EL (cell line): ENCODE data around the gene ESCO1.
"Not testable (repeated sequence)": the region's sequence is repeated elsewhere in the genome, so short reads cannot be mapped to it uniquely, and the experiment has no call there.

Source experiments
- DNase-seq: peaks from one replicate; pipeline ENCODE4 v3.0.0-alpha.2; 2016

The ESCO1 gene, protein sequence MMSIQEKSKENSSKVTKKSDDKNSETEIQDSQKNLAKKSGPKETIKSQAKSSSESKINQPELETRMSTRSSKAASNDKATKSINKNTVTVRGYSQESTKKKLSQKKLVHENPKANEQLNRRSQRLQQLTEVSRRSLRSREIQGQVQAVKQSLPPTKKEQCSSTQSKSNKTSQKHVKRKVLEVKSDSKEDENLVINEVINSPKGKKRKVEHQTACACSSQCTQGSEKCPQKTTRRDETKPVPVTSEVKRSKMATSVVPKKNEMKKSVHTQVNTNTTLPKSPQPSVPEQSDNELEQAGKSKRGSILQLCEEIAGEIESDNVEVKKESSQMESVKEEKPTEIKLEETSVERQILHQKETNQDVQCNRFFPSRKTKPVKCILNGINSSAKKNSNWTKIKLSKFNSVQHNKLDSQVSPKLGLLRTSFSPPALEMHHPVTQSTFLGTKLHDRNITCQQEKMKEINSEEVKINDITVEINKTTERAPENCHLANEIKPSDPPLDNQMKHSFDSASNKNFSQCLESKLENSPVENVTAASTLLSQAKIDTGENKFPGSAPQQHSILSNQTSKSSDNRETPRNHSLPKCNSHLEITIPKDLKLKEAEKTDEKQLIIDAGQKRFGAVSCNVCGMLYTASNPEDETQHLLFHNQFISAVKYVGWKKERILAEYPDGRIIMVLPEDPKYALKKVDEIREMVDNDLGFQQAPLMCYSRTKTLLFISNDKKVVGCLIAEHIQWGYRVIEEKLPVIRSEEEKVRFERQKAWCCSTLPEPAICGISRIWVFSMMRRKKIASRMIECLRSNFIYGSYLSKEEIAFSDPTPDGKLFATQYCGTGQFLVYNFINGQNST

DNA sequence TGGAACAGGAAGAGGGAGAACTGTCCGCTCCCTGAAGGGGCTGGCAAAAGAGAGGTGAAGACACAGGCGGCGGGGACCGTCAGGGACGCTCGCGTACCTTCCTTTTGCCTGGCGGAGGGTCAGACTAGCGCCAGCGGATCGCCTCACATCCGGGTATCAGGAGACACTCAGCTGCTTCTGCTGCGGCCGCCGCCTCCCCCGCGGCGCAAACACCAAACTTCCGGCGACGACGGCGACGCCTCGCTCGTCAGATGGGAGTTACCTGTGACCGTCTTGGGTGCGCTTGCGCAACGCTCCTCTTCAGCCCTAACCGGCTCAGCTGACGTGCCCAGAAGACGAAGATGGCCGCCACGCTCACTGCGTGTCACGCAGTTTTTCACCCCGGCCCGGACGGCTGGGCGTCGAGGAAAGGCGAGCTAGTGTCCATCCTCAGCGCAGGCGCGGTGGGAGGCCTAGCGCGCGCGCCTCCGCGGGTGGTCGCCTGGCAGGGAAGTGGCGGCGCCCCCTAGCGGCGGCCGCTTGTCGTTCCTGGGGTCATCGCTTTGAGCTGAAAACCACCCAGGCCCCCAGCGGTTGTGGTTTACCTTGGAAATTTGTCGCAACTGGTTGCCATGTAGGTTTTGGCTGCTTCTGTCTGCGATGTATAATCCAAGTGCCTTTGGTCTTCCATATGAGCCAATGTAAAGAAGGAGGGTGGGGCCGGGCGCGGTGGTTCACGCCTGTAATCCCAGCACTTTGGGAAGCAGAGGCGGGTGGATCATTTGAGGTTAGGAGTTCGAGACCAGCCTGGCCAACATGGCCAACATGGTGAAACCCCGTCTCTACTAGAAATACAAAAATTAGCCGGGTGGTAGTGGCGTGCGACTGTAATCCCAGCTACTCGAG lies at the start of gene ESCO1:
ESCO1 (minus strand) TSS at position 179 of the 885 bp plus-strand sequence. CDS start 25,861 bp downstream, outside the sequence.
- DNase-seq: peak; percentile 99

DNA sequence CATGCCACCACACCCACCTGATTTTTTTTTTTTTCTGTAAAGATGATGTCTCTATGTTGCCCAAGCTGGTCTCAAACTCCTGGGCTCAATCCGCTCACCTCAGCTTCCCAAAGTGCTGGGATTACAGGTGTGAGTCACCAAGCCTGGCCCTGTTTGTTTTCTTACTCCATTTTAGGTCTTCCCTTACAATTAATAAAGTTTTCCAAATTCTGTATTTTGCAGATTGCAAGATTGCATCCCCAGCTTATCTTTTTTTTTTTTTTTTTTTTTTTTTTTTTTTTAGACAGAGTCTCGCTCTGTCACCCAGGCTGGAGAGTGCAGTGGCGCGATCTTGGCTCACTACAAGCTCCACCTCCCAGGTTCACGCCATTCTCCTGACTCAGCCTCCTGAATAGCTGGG lies 39.9 kb upstream of the ESCO1 start:
- not testable (repeated sequence) for DNase-seq

DNA sequence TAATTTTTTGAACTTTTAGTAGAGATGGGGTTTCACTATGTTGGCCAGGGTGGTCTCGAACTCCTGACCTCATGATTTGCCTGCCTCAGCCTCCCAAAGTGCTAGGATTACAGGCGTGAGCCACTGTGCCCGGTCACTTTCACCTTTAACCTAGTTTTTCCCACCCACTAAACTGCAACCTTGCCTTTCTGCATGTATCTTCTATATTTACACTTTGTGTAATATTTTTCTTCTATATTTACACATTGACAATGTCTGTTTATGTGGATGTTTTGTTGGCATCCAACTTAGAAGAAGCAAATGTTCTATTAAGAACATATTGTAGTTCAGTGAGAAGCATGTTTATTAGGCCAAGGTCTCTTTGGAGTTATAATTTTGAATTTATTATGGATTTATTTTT lies 38.3 kb upstream of the ESCO1 start:
- no peak for DNase-seq

DNA sequence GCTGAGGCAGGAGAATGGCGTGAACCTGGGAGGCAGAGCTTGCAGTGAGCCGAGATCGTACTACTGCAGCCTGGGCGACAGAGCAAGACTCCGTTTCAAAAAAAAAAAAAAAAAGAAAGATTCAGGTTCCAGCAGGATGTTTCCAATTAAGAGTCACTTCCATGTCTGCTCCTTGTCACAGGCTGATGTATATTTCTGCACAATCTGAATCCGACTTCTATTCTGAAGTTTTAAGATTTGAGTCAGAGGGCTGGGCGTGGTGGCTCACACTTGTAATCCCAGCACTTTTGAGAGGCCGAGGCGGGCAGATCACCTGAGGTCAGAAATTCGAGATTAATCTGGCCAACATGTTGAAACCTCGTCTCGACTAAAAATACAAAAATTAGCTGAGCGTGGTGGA lies 36.3 kb upstream of the ESCO1 start:
- DNase-seq: no peak

DNA sequence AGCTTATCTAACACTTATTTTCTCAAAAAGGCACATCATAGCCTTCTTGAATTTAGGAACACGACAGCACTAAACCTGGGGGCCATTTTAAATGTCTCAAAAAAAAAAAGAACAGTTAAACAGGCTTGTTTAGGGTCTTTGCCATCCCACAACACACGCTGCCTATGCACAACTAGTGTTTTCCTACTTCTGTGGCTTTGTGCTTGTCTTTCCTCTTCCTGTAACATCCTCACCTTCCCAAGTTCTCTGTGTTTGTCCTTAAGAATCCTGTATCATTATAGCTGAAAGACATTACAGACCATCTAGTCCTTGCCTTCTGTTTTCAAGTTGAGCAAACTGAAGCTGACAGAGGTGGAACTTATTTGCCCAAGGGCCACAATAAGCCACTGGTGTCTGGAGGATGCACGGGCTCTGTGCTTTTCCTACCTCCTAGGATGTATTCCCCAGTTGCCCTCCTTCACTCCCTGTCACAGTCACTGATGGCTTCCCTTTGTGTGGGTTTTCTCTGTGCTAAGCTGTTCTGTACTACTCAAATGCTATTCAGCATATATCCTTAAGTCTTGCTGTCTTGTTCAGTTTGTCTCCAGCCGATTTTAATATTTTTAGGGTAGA lies 34.2 kb upstream of the ESCO1 start:
- no peak for DNase-seq

DNA sequence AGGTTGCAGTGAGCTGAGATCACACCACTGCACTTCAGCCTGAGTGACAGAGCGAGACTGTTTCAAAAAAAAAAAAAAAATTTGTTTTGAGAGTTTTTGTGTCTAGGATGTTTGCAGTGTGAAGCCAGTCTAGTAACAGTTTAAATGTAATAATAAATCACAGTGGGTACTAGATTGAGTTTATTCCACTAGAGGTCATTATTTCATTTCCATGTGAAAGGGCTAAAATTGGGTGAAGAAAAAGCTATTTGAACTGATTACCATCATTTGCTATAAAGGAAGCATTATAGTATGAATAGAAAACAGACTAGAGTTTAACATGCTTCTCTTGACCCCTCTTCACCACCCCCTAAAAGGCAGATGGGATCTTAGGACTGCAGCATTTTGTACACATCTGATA lies 31.9 kb upstream of the ESCO1 start:
- no peak for DNase-seq

DNA sequence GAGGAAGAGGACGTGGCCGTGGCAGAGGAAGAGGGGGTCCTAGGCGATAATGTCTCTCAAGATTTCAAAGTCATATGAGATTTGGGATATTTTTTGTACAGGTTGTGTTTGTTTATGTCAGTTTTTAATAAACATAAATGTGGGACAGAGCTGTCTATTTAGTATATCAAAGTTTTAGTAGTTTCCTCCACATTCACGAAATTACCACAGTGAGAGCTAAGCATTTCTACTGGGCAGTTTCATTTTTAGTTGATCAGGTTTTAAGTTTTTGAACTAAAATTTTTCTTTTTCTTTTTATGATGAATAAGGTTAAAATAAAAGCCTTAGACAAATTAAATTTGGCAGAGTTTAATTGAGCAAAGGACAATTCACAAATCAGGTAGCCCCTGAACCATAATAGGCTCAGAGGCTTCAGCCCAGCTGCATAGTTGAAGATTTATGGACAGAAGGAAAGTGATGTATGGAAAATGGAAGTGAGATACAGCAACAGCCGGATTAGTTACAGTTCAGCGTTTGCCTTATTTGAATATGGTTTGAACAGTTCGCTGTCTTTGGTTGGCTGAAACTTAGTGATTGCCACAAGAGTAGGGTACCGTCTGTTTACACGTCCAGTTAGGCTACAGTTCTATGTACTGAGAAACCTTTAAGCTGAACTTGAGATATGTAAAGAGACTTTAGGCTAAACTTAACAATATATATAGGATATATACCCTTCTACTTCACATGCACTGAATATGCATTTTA lies 28.8 kb upstream of the ESCO1 start:
- DNase-seq: no peak

DNA sequence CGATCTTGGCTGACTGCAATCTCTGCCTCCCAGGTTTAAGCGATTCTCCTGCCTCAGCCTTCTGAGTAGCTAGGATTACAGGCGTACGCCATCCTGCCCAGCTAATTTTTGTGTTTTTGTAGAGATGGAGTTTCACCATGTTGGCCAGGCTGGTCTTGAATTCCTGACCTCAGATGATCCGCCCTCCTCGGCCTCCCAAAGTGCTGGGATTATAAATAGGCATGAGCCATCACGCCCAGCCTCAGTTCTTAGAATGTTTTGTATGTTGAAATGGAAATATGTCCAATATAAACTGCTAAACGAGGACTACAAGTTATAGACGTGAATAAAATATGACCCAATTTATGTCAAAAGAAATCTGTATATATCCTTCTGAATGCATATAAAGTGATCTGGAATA lies 21.1 kb upstream of the ESCO1 start:
- DNase-seq: not testable (repeated sequence)

DNA sequence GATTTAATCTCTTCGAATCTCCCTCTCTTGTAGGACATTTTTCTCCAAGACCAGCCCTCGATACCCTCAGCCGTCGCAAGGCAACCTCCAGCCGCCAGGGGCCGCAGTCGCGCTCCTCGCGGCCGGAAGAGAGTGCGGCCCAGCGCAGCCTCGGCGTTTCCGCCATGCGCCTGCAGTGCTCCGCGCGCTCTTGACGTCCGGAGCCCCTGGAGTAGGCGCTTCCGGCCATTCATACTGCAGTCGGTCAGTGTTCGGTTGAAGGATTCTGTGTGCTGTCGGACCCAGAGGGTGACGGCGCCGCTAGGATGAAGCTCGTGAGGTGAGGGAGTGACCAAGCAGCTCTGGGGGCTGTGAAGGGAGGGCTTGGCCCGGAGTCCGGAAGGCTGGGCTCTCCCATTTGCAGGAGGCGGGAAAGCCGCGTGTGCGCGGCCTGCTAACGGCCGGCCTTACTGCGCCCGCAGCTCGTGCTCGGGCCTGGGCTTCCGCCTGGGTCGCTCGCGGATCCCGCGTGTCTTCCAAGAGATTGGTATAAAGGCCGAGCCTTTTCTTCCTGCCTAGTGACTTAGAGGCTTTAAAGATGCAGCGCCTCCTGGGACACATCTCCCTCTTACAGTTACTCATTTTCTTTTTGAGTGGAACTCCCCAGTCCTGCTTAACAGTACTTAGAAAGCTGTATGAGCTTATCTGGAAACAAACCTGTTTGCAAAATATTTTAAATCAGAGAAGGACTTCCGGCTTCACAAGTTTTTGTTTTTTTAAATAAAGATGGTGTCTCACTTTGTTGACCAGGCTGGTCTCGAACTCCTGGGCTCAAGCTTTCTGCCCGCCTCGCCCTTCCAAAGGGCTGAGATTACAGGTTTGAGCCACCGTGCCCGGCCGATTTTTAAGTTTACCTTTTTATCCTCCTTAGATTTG lies 11.9 kb upstream of the ESCO1 start, which contains the start of gene SNRPD1:
SNRPD1 (plus strand) TSS at position 190 of the 915 bp plus-strand sequence; CDS start at position 306, 116 bp downstream.
- DNase-seq: peak; percentile 92

DNA sequence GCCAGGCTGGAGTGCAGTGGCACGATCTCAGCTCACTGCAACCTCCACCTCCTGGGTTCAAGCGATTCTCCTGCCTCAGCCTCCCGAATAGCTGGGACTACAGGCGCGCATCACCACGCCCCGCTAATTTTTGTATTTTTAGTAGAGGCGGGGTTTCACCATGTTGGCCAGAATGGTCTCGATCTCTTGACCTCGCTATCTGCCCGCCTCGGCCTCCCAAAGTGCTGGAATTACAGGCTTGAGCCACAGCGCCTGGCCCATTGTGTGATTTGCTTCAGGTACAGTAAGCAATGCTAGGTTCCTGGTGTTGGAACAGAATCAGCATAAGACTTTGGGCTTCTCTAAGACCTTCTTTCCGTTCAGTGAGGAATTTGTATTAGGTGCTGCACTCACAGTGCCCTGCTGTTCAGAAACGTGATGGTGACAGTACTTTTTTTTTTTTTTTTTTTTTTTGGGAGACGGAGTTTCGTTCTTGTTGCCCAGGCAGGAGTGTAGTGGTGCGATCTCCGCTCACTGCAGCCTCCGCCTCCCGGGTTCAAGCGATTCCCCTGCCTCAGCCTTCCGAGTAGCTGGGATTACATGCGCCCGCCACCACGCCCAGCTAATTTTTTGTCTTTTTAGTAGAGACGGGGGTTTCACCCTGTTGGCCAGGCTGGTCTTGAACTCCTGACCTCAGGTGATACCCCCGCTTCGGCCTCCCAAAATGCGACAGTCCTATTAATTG lies 11.1 kb upstream of the ESCO1 start:
- DNase-seq: not testable (repeated sequence)

DNA sequence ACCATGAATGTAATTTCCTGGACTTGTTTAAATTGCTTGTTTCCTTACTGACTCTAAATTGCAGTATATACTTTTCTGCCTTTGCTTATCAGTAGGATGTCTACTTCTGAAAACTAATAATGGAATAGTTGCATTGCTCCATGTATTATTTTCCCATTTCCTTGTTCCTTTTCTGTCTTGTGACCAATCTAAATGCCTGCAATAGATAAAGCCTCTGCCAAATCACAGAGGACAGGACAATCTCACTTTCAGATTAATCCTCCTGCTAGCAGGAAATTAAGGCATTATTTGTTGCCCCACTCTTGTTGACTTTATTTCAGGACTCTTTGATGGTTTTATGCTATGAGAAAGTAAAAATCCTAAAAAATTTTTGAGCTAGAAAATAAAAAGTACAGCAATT lies 4.7 kb upstream of the ESCO1 start:
- no peak for DNase-seq

DNA sequence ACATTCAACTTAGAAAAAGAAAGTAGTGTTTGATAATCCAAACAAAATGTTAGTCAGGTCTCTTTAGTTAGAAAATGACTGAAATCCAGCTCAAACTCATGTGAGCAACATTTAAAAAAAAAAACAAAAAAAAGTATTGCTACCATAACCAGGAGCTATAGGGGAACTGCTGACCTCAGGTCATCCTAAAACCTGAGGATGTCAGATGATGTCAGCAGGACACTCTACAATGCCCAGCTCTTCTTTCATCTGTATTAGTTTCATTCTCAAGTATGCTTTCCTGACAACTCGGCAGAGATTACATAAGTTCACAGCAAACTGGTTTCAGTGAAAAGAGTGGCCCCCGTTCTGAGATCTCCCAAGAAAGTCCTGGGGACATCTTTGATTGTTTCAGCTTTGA lies 4.2 kb upstream of the ESCO1 start:
- DNase-seq: no peak

DNA sequence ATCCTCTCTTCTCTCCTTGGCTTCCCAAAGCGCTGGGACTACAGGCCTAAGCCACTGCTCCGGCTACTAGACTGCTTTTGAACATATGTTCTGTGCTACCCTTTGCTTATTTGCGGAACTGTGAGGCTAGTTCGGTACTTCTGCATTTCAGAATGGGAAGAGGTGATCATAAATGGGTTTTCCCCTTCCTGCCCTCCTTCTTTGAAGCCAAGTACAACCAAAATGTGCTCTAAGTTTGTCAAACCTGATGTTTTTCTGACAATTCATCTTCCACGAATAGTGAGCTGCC lies 1.7 kb upstream of the ESCO1 start:
- DNase-seq: no peak

DNA sequence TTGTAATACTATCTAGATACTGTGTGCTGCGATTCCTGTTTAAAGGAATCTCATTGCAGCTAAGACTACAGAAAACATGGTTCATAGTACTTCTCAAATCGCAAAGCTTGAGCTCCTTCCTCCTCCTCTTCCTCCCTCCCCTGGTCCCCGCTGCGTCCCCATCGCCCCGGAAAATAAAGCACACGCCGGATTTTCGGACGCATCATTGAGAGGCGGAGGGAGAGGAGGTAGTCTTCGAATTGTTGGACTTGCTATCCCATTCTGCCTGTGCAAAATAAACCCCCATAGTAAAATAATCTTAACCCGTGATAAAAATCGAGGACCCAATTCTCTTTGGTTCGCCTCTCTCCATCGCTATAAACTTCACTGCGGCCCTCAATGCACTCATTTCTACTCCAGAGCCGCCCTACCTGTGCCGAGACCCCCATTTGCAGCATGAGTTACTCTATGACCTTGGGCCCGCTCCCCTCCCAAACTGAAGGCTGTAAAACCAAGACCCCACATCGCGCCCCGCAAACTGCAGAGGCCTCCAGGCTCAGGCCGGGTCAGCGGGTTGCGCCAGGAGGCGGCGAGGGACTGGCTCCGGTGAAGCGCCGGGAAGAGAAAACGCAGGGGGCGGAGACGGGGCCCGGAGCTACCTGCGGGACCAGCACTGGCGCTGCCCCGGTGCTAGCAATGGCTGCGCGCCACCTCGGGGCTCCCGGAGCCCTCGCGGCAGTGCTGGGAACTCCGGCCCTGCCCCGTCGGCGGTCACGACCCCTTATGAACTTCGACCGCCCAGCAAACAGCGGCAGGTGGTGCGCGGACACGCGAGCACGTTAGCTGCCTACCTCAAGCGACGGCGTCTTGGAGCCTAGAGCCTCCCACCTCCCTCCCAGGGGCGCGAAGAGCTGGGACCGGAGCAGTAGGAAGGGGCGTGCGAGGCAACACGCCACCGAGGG lies 649 bp downstream of the ESCO1 start:
- DNase-seq: peak; percentile 23

DNA sequence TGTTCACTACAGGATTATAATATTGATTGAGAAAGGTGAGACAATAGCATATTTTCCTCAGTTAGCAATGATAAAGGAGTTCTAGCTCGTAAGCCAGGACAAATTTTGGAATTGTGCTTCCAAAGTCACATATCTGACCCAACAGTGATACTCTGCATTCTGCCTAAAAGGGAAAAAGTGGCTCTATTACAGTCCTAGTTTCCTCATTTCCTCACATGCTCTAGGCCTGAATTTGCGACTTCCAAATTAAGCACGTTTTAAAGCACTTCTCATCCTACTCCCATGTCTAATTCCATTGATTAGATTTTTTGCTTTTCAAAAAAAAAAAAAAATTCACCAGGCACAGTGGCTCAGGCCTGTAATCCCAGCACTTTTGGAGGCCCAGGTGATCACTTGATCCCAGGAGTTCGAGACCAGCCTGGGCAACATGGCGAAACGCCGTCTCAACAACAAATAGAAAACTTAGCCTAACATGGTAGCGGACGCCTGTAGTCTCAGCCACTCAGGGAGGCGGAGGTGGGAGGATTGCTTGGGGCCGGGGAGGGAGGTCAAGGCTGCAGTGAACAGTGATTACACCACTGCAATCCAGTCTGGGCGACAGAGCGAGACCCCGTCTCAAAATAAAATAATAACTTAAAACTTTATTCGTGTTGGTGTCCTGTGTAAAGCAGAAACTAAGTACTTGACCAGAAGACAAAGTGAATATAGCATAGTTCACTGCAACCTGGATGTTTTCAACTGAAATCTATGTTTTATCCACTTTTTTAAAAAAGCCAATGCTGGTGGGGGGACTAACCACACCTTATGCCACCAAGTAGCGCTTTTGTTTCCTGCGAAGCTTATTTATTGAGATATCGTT lies 1.5 kb downstream of the ESCO1 start:
- DNase-seq: no peak

DNA sequence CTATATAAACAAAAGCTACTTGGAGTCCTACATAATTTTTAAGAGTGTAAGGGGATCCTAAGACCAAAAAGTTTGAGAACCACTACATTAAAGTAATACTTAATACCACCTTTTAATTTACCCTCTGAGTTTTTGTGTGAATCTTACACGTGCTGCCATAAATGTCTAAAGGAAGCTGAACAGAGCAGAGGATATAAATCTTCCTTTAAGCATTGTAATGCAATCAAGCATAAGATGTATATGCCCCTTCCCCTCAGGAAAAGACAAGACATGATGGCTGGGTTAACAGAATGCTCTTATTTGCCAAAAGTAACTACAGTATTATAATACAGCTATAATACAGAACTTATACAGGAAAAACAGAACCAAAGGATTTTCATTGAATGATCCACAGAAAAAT lies 2.9 kb downstream of the ESCO1 start:
- DNase-seq: no peak

DNA sequence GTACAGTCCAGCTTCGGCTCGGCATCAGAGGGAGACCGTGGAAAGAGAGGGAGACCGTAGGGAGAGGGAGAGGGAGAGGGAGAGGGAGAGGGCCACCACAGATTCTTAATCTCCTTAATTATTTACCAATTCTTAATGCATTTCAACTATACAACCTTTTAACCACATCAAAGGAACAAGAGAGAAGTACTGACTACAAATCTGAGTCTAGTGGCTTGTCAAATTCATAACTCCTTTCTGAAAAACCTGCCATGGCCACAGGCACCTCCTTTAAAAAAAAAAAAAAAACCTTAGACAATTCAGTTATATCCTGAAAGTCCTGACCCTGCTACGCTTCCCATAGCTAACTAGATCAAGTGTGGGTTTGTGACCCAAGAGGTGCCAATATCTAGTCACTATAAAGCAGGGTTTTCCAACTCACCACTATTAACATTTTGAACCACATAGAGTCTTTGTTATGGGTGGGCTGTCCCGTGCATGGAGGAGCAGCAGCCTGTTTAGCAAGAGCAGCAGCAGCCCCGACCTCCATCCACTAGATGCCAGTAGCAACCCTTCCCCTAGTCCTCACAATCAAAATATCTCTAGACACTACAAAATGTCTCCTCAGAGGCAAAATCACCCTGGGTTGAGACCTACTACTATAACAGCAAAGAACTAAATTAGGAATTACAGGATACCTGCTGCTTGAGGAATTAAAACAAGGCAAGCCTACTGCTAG lies 6.8 kb downstream of the ESCO1 start:
- no peak for DNase-seq
